GM19467 (cell line): ENCODE data around the gene PCGF3.
"Not testable (repeated sequence)": the region's sequence is repeated elsewhere in the genome, so short reads cannot be mapped to it uniquely, and the experiment has no call there.

ENCODE experiments used
- ATAC-seq: cut with Tn5 transposase; IDR thresholded peaks from one replicate; pipeline ENCODE4 v1.9.1; 2021; ENCODE audit warnings: mild to moderate bottlenecking, moderate library complexity; ENCODE audit not compliant: unreplicated experiment

Gene PCGF3

GRCh38 chr4:776743-777441 is 71.3 kb downstream of the PCGF3 start:
- ATAC-seq, result no peak

DNA sequence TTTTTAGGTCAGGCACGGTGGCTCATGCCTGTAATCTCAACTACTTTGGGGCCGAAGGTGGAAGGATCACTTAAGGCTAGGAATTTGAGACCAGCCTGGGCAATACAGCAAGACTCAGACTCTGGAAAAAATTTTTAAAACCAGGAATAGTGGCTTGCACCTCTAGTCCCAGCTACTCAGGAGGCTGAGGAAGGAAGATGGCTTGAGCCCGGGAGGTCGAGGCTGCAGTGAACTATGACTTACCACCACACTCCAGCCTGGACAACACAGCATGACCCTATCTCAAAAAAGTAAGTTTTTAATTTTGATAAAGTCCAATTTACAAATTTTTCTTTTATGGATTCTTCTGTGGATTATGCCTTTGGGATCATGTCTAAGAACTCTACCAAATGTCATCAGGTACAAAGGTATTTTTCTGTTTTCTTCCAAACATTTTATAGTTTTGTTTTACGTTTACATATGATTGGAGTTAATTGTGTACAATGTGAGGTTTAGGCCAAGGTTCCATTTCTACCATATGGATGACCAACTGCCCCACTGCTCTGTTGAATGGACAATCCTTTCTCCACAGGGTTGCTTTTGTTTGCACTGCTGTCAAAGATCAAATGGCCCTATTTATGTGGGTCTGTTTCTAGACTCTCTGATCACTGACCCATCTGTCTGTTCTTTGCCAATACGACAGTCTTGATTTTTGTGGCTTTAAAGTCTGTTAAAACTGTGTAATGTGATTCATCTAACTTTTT is 72.1 kb downstream of the PCGF3 start:
- no peak for ATAC-seq

- ATAC-seq, result no peak
Observed at GRCh38 chr4:779555-779954, 73.9 kb downstream of the PCGF3 start.

DNA sequence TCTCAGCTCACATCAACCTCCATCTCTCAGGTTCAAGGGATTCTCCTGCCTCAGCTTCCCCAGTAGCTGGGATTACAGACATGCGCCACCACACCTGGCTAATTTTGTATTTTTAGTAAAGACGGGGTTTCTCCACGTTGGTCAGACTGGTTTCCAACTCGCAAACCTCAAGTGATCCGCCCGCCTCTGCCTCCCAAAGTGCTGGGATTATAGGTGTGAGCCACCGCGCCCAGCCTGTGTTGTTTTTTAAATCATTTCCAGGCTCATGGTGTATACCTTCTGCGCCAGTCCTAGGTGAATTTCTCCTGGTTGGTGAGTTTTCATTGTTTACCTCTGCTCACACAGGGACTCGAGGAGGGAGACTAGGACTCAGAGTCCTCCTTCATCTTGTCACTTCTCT is 74.6 kb downstream of the PCGF3 start:
- ATAC-seq, result not testable (repeated sequence)

- no peak for ATAC-seq
Observed at GRCh38 chr4:780716-781492, 75.3 kb downstream of the PCGF3 start.

DNA sequence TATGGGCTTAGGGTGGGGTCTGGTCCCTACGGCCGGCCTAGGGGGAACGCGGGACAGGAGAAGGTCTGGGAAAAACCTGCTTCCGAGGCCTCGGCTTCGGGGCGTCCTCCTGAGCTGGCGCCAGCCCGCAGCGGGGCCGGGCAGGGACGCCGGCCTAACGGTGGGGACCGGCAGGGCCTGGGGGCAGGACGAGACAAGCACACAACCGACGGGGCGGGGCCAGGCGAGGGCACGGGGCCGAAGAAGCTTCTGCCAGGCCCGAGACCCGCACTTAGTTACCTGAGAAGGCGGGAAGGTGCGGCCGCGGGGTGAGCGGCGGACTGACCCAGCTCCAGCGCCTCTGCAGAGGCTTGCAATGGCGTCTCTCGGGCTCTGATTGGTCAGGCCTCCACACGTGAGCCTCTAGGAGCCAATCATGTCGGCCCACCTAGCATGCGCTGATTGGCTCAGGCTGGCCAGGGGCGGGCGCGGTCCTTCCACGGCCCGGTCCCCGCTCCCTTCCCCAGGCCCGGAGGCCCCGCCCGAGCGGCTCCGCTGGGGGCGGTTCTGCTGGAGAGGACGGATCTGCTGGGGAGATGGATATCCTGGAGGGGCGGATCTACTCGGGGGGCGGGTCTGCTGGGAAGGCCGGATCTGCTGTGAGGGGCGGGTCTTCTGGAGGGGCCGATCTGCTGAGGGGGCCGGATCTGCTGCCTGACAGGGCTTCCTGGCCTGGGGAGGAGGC is 76.0 kb downstream of the PCGF3 start:
- peak; percentile 91 for ATAC-seq

DNA sequence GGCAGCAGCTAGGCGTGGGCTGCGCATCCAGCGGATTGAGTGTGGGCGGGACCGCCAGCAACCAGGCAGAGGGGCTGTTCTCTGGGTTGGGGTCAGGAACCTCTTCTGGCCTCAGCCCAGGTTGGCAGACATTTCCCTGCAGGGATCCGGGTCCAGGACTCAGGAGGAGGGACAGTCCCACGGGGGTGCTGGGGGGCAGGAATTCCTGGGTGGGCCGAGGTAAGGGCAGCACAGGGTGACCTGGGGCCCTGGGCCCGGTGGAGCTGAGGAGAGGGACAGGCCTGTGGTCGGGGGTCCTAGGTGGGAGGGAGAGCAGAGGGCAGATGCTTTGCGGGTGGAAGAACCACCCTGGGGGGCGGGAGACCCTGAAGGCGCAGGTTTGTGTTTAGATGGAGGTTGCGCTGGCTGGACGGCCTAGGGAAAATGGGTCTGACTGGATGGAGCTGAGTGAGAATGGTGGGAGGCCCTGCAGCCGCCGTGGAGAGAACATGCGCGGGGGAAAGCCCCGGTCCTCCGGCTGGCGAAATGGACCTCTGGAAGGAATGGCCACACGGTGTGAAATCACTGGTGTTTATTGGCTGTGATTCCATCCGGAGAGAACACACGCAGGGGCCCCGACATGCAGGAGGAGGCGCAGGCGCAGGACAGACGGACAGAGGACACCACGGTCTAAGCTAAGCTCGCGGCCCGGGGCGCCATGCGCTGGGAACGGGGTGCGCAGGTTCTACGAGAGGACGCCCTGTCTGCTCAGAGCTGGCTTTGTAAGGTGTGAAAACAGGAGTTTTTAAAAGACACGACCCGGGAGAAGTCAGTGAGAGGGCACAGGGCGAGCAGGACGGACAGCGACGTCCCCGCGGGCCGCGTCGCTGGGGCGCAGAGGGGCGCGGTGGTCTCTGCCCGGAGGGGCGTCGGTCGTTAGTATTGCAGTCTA is 79.0 kb downstream of the PCGF3 start:
- ATAC-seq, result no peak

DNA sequence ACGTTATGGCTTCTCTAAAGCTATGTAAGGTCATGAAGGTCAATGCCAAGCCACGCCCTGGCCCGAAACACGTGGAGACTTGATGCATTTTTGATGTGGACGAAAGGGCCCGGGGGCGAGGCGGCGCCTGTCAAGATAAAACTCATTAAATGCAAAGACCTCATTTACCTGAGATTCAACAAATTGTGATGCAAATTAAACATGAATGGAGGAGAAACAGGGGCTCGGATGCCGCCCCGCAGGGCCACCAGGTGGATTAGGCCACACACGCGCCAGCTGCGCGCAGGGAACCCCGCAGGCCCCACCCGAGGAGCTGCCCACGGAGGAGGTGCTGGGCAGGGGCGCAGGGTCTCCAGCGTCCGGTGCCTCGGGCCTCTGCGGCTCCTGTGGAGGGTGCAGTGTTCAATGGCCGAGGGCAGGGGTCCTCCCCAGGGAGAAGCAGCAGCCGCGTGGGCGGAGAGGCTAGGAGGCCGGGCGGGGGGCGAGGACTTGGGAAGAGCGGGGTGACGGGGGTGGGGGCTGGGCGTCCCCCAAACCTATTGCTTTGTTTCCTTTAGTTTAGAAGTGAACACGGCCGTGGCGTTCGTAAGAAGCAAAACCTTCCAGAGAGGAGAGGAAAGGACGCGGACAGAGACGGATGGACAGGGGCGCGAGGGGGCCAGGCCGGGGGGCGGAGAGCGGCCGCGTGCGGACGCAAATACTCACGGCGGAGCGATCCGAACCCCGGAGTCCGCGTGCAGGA is 79.9 kb downstream of the PCGF3 start:
- ATAC-seq, result no peak

DNA sequence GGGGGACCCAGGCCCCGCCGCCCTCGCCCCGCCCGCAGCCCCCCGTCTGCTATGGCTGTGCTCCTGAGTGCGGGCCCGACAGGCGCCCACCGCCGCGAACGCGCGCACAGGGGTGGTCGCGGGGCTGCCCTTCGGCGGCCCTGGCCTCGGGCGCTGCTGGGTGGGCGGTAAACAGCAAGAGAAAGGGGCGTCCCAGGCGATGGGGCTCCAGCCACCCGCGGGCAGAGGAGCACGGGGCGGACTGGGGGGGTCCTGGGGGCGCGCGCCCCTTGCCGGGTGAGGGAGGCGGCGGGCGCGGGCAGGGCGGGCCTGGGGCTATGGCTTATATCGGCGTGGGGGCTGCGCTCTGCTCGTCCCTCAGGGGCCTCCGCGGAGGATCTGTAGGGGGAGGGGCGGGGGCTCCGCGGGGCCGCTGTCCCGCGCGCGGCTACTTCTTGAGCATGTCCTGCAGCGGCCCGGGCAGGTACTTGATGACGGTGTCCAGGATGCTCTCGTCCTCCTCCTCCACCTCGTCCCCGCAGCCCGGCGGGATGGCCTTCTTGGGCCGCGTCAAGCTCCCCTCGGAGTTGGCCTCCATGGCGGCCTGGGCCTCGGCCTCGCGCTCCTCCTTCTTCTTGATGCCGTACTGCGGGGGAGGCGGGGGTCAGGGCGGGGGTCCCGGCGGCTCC is 80.6 kb downstream of the PCGF3 start:
- no peak for ATAC-seq

DNA sequence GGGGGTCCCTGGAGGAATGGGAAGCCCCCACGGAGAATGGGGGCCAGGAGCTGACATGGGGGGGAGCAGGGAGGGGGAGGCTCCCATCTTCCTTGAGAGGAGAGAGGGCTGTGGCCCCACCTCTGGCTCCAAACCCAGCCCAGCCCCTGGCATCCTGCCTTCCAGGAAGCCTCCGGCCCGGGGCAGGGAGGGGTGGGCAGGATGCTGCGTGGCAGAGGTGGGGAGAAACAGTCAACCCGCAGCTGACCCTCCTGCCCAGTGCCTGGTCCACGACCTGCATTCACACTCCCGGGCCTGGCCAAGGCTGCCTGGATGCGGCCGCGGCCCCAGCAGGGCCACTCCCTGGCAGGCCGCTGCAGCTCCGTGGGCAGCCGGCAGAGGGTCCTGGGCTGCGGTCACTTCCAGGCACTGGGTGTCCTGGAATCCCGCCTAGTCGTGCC is 81.2 kb downstream of the PCGF3 start:
- ATAC-seq, result no peak

GRCh38 chr4:787561-787981 is 81.9 kb downstream of the PCGF3 start:
- no peak for ATAC-seq

- ATAC-seq, result no peak
Observed at GRCh38 chr4:788006-788635, 82.5 kb downstream of the PCGF3 start.

- no peak for ATAC-seq
Observed at GRCh38 chr4:788636-789297, 83.1 kb downstream of the PCGF3 start.

GRCh38 chr4:789571-790465 is 84.2 kb downstream of the PCGF3 start:
- no peak for ATAC-seq

GRCh38 chr4:790466-790820 is 84.8 kb downstream of the PCGF3 start:
- no peak for ATAC-seq

GRCh38 chr4:791252-791897 is 85.7 kb downstream of the PCGF3 start:
- no peak for ATAC-seq
